HG03159 (cell line): ENCODE data around the gene MPIG6B.

ENCODE experiments used
- ATAC-seq: cut with Tn5 transposase; IDR thresholded peaks from one replicate; pipeline ENCODE4 v1.9.1; 2021; ENCODE audit warnings: mild to moderate bottlenecking, moderate library complexity; ENCODE audit not compliant: unreplicated experiment

Gene MPIG6B

GRCh38 chr6:31736768-31737314 lies 13.7 kb downstream of the MPIG6B start:
- no peak for ATAC-seq

- no peak for ATAC-seq
These were observed 14.3 kb downstream of the MPIG6B start for GRCh38 chr6:31737315-31737990.

GRCh38 chr6:31737991-31738979 lies 15.1 kb downstream of the MPIG6B start:
- ATAC-seq = peak; percentile 23

- ATAC-seq = peak; percentile 60
These were observed 16.6 kb downstream of the MPIG6B start, which contains the start of gene MSH5 for GRCh38 chr6:31739639-31740396. Gene MSH5 (plus strand): TSS chr6:31740005. CDS start chr6:31740467, 462 bp downstream.

- no peak for ATAC-seq
These were observed 17.4 kb downstream of the MPIG6B start for GRCh38 chr6:31740397-31741223.

GRCh38 chr6:31741815-31742214 lies 18.6 kb downstream of the MPIG6B start:
- no peak for ATAC-seq

- ATAC-seq = no peak
These were observed 19.7 kb downstream of the MPIG6B start for GRCh38 chr6:31742894-31743293.

GRCh38 chr6:31744422-31744821 lies 21.2 kb downstream of the MPIG6B start:
- ATAC-seq = no peak

GRCh38 chr6:31749301-31750036 lies 26.3 kb downstream of the MPIG6B start:
- no peak for ATAC-seq

- ATAC-seq = no peak
These were observed 27.3 kb downstream of the MPIG6B start for GRCh38 chr6:31750411-31751022.

GRCh38 chr6:31752739-31753319 lies 29.7 kb downstream of the MPIG6B start:
- no peak for ATAC-seq

GRCh38 chr6:31758281-31758680 lies 35.1 kb downstream of the MPIG6B start:
- ATAC-seq = no peak

- ATAC-seq = no peak
These were observed 37.6 kb downstream of the MPIG6B start for GRCh38 chr6:31760790-31761189.

- ATAC-seq = no peak
These were observed 38.2 kb downstream of the MPIG6B start for GRCh38 chr6:31761343-31761742.

- no peak for ATAC-seq
These were observed 39.2 kb downstream of the MPIG6B start, which contains the start of gene SAPCD1 for GRCh38 chr6:31762356-31762755. Gene SAPCD1 (plus strand): TSS chr6:31762656. CDS start chr6:31763055, 399 bp downstream.

- ATAC-seq = no peak
These were observed 39.9 kb downstream of the MPIG6B start for GRCh38 chr6:31762878-31763618.

GRCh38 chr6:31763619-31763940 lies 40.4 kb downstream of the MPIG6B start:
- ATAC-seq = no peak

GRCh38 chr6:31764198-31764597 lies 41.0 kb downstream of the MPIG6B start:
- ATAC-seq = no peak
